HepG2 (cell line): ENCODE data around the gene ENTPD2. TPM values are rescaled to one million over a fixed set of nuclear protein-coding genes. Genes with fewer than 3 reads are reported as not detected.
A peak's percentile ranks its signal among the peaks of the same experiment; 100 is the strongest.

Experiments
- ATAC-seq: fragments of 200-7000 bp; cut with Tn5 transposase; 3 replicates; pipeline ENCODE4 v1.9.1; 2020; ENCODE audit warnings: mild to moderate bottlenecking, moderate library complexity
- BruUV-seq: library from RNA; stranded (reverse); fragments of 400-500 nt; replicated peaks from 2 replicates; lab custom pipeline; 2021; lab: Mats Ljungman, UMichigan
- CTCF ChIA-PET: fragments of 300-600 bp; formaldehyde crosslinking; extraction: SDS; loops from one replicate; lab custom pipeline; 2021; ENCODE audit warnings: low total read pairs, inconsistent platforms, low intra/inter-chr PET ratio; lab: Yijun Ruan, JAX
- POLR2A ChIA-PET: fragments of 350-600 bp; sonication (Branson Sonifier 250); formaldehyde crosslinking; loops from one replicate; lab custom pipeline; 2020; ENCODE audit warnings: antibody characterized with exemption, inconsistent platforms; lab: Yijun Ruan, JAX
- DNase-seq: peaks from one replicate; pipeline ENCODE4 v3.0.0-alpha.2; 2015; ENCODE audit warnings: low spot score
- FAIRE-seq: peaks from 3 replicates; lab custom pipeline; 2011; peaks lifted over from hg19 to GRCh38; lab: Jason Lieb, UNC
- H2AFZ ChIP-seq: one replicate; pipeline ENCODE4 v1.6.1; 2011; ENCODE audit warnings: low read length, inconsistent platforms
- H3K27ac ChIP-seq: fragments of 300-600 bp; 3 replicates; pipeline ENCODE4 v1.8.0; 2011; ENCODE audit warnings: mixed run types, mild to moderate bottlenecking, mixed read lengths, low read length, inconsistent platforms; ENCODE audit not compliant: insufficient read depth; ENCODE audit errors: extremely low read length
- H3K27me3 ChIP-seq, 2 experiments: fragments of 200-600 bp in 1 of 2; 2 replicates in 1 of 2; 3 replicates in 1 of 2; pipeline versions ENCODE4 v1.6.0 to v1.8.0; 2011; ENCODE audit warnings: low read length in 2 of 2, mild to moderate bottlenecking in 2 of 2, moderate library complexity in 2 of 2, inconsistent platforms in 1 of 2; ENCODE audit not compliant: insufficient read depth in 2 of 2, control insufficient read depth in 1 of 2
- H3K36me3 ChIP-seq, 2 experiments: fragments of 200-600 bp in 1 of 2; replicated peaks in 1 of 2; 2 replicates in 1 of 2; 3 replicates in 1 of 2; pipeline versions ENCODE4 v1.5.1 to v1.8.0; 2011; ENCODE audit warnings: low read length in 2 of 2, inconsistent platforms in 1 of 2; ENCODE audit not compliant: insufficient read depth in 2 of 2, control insufficient read depth in 1 of 2
- H3K4me1 ChIP-seq: 2 replicates; pipeline ENCODE4 v1.5.1; 2012; ENCODE audit warnings: low read length, inconsistent platforms; ENCODE audit not compliant: insufficient read depth
- H3K4me2 ChIP-seq: 2 replicates; pipeline ENCODE4 v1.6.0; 2011; ENCODE audit warnings: low read depth, low read length, inconsistent platforms
- H3K4me3 ChIP-seq, 3 experiments: fragments of 200-600 bp in 1 of 3; sonication (generic), shearing (Covaris generic) in 1 of 3; replicated peaks in 1 of 3; 2 replicates each; pipeline ENCODE4 v1.5.1; 2011 to 2016; ENCODE audit warnings: low read length in 3 of 3, inconsistent platforms in 2 of 3, low read depth in 2 of 3, mild to moderate bottlenecking in 2 of 3, control low read depth in 1 of 3, mixed read lengths in 1 of 3; ENCODE audit not compliant: insufficient read depth in 1 of 3
- H3K79me2 ChIP-seq: one replicate; pipeline ENCODE4 v1.6.1; 2011; ENCODE audit warnings: low read length, inconsistent platforms; ENCODE audit not compliant: insufficient read depth
- H3K9ac ChIP-seq: 2 replicates; pipeline ENCODE4 v1.6.0; 2011; ENCODE audit warnings: mild to moderate bottlenecking, low read depth, low read length, inconsistent platforms; ENCODE audit not compliant: insufficient read depth
- H3K9me3 ChIP-seq: 2 replicates; pipeline ENCODE4 v1.5.1; 2012; ENCODE audit warnings: mild to moderate bottlenecking, low read length
- H4K20me1 ChIP-seq: 2 replicates; pipeline ENCODE4 v1.6.0; 2011; ENCODE audit warnings: inconsistent platforms, mild to moderate bottlenecking, low read length, moderate library complexity; ENCODE audit not compliant: insufficient read depth
- ARID3A ChIP-seq: IDR thresholded peaks from 2 replicates; pipeline ENCODE4 v1.6.1; 2012; ENCODE audit warnings: low read depth, low read length, improper control_type of control experiment
- BRD4 ChIP-seq: sonication (generic); formaldehyde crosslinking; IDR thresholded peaks from 2 replicates; pipeline ENCODE4 v1.4.0; 2020; ENCODE audit warnings: missing genetic modification reagents
- CREB1 ChIP-seq, 2 experiments: fragments of 450-650 bp in 1 of 2; IDR thresholded peaks; 2 replicates each; pipeline ENCODE4 v1.6.1; 2016 to 2017; ENCODE audit warnings: control low read depth in 1 of 2, mild to moderate bottlenecking in 1 of 2, missing compliant biosample characterization in 1 of 2, missing genetic modification characterization in 1 of 2
- NFIC ChIP-seq: IDR thresholded peaks from 2 replicates; pipeline ENCODE4 v1.6.1; 2012; ENCODE audit warnings: mild to moderate bottlenecking, low read length, inconsistent platforms
- PHB2 ChIP-seq: fragments of 450-650 bp; IDR thresholded peaks from 2 replicates; pipeline ENCODE4 v1.6.1; 2018; ENCODE audit not compliant: partially characterized antibody
- PHF21A ChIP-seq: sonication (generic); formaldehyde crosslinking; IDR thresholded peaks from 2 replicates; pipeline ENCODE4 v1.5.0; 2020; ENCODE audit warnings: mild to moderate bottlenecking, missing genetic modification reagents
- POLR2A ChIP-seq, 2 experiments: IDR thresholded peaks; 2 replicates each; pipeline ENCODE4 v1.6.1; 2011; ENCODE audit warnings: low read depth in 2 of 2, low read length in 2 of 2, mild to moderate bottlenecking in 1 of 2, moderate library complexity in 1 of 2; ENCODE audit not compliant: insufficient read depth in 1 of 2
- RFXANK ChIP-seq: IDR thresholded peaks from 2 replicates; pipeline ENCODE4 v1.6.1; 2016
- SMARCE1 ChIP-seq: fragments of 450-650 bp; IDR thresholded peaks from 2 replicates; pipeline ENCODE4 v1.6.1; 2017; ENCODE audit warnings: borderline replicate concordance
- ZBTB26 ChIP-seq: IDR thresholded peaks from 2 replicates; pipeline ENCODE4 v1.6.1; 2016; ENCODE audit warnings: missing compliant biosample characterization, missing genetic modification reagents, borderline replicate concordance
- ZKSCAN5 ChIP-seq: sonication (generic); formaldehyde crosslinking; IDR thresholded peaks from 2 replicates; pipeline ENCODE4 v1.5.1; 2020; ENCODE audit warnings: mild to moderate bottlenecking, missing genetic modification reagents
- ZNF235 ChIP-seq: sonication (generic); formaldehyde crosslinking; IDR thresholded peaks from 2 replicates; pipeline ENCODE4 v1.8.1; 2023; ENCODE audit warnings: mild to moderate bottlenecking, missing genetic modification reagents, borderline replicate concordance
- ZNF790 ChIP-seq: sonication (generic); formaldehyde crosslinking; IDR thresholded peaks from 2 replicates; pipeline ENCODE4 v1.8.0; 2022; ENCODE audit warnings: missing genetic modification reagents, mild to moderate bottlenecking, borderline replicate concordance
- ZZZ3 ChIP-seq: sonication (generic); formaldehyde crosslinking; IDR thresholded peaks from 2 replicates; pipeline ENCODE4 v1.4.0; 2020; ENCODE audit warnings: missing genetic modification reagents, mild to moderate bottlenecking, borderline replicate concordance
- WGBS: methylation state at CpG from one replicate; pipeline ENCODE4 v1.1.6; 2017; ENCODE audit warnings: low lambda C conversion rate; 5-methylcytosine and 5-hydroxymethylcytosine counted together
- in situ Hi-C: cut with HindIII; loops from 2 replicates; pipeline ENCODE4 v1.10.0; 2017; ENCODE audit warnings: low pct_unique_long_range_greater_than_20kb; ENCODE audit not compliant: extremely low pct_ligation_motif_present
- intact Hi-C: fragments of 100-400 bp; cut with micrococcal nuclease; formaldehyde crosslinking; loops from one replicate; pipeline ENCODE4 v1.10.0; 2022; ENCODE audit not compliant: unreplicated experiment
- polyA plus RNA-seq, 8 experiments: library from polyadenylated mRNA; depleted of rRNA in 3 of 8; stranded (reverse) in 7 of 8; unstranded in 1 of 8; fragments of >200 nt; fragmentation: Illumina TruSeq in 4 of 8; extraction: Trizol in 4 of 8; gene quantifications; 2 replicates each; pipeline versions ENCODE4 v1.2.1 to v1.2.3, GENCODE V29; 2011 to 2016; ENCODE audit warnings: low read depth in 4 of 8, missing spikeins in 1 of 8, mixed read lengths in 1 of 8; ENCODE audit not compliant: insufficient read depth in 1 of 8
- total RNA-seq, 5 experiments: library from RNA; depleted of rRNA; stranded (reverse); fragments of >200 nt; fragmentation: Illumina TruSeq; extraction: Trizol; gene quantifications; 2 replicates each; pipeline ENCODE4 v1.2.3, GENCODE V29; 2016; ENCODE audit warnings: low read depth in 1 of 5
- TF ChIP-seq, protein P1 (sequence below): sonication (generic); formaldehyde crosslinking; IDR thresholded peaks from 2 replicates; pipeline ENCODE4 v1.8.0; 2022; ENCODE audit warnings: missing genetic modification reagents, mild to moderate bottlenecking, inconsistent platforms, borderline replicate concordance

Gene ENTPD2
- total and polyA plus RNA-seq, 2 of the 13 experiments (the other 11 are each of a cell fraction or from before 2014, with no cell fraction given), result 0.95 to 3.2 TPM

DNA sequence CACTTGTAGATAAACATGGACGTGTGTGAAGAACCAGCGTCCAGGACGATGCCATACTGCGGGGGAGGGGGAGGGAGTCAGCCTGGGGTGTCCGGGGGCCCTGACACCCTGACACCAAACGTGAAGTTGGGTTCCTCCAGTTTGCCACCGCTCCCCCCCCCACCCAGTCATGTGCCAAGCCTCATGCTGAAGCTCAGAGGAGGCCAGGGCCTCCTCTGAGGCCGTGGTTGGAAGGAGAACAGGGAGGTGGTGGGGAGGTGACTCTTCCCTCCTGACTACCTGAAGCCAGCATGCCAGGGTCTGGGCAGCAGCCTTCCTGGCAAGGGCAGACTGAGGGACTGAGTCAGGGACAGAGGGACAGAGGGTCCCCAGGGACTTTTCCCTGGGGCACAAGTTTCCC, 1.6 kb downstream of the ENTPD2 start:
- DNase-seq (no peak), ATAC-seq (no peak), FAIRE-seq (no peak)
- TF ChIP-seq CREB1 (IDR thresholded peaks at IDR 0.05) (no peak), CREB1 (CRISPR knock-in tag; IDR thresholded peaks at IDR 0.05) (no peak), ZKSCAN5 (no peak), PHF21A (CRISPR knock-in tag) (no peak), PHB2 (no peak), ZNF235 (CRISPR knock-in tag) (no peak), BRD4 (CRISPR knock-in tag) (no peak), ARID3A (no peak), POLR2A (IDR thresholded peaks at IDR 0.05; ENCODE audit: insufficient read depth in 1 of 2, low read depth in 2 of 2, low read length in 2 of 2) (no peak), NFIC (no peak), RFXANK (CRISPR knock-in tag) (no peak), ZNF790 (CRISPR knock-in tag) (no peak), ZZZ3 (CRISPR knock-in tag) (no peak), SMARCE1 (no peak), ZBTB26 (CRISPR knock-in tag) (no peak)
- TF ChIP-seq, protein P1, sequence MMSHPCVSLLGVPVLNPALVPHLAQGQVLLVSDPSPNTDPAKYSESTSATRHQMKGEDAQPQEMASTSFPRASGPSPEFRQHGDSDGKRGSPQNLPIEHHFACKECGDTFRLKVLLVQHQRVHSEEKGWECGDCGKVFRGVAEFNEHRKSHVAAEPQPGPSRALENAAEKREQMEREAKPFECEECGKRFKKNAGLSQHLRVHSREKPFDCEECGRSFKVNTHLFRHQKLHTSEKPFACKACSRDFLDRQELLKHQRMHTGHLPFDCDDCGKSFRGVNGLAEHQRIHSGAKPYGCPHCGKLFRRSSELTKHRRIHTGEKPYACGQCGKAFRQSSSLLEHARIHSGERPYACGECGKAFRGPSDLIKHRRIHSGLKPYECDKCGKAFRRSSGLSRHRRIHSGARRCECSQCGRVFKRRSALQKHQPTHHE (CRISPR knock-in tag), result no peak
- peaks cover 37% of the 10 kb centered on the region for H3K4me1 ChIP-seq
- 91% methylated on average over 7 of the region's 8 CpGs for WGBS
- no peaks in the 10 kb centered on the region for H3K9me3 ChIP-seq
- POLR2A ChIA-PET, result interaction anchor here (4.4 kb wide), 1 partner anchor 18 kb away, joined by 55 read pairs; the partner anchor contains the start of gene SAPCD2
- H3K36me3 ChIP-seq, result no peaks in the 10 kb centered on the region
- no TSS peak for BruUV-seq
- intact Hi-C loops (no loop called here), in situ Hi-C loops (no loop called here)
- peak overlapping the region in 1 of 3 experiments; percentile 84; a peak in 1 of 6 replicates for H3K4me3 ChIP-seq
- H2AFZ ChIP-seq, result no peak overlapping the region
- peaks cover 9% of the 10 kb centered on the region for H3K79me2 ChIP-seq
- no peaks in the 10 kb centered on the region; a peak in 2 of 5 replicates for H3K27me3 ChIP-seq
- no peaks in the 10 kb centered on the region; the same call in 1 of the 2 replicates for H4K20me1 ChIP-seq
- no peak overlapping the region for H3K27ac ChIP-seq
- CTCF ChIA-PET, result no interaction called here
- H3K9ac ChIP-seq, result no peak overlapping the region
- H3K4me2 ChIP-seq, result peak overlapping the region; percentile 84; the same call in 1 of the 2 replicates
